HepG2 (cell line): ENCODE data around the gene AADACL4. TPM values are rescaled to one million over a fixed set of nuclear protein-coding genes. Genes with fewer than 3 reads are reported as not detected.

Source experiments
- CEBPB ChIP-seq: IDR thresholded peaks from 2 replicates; pipeline ENCODE4 v1.6.1; 2011; ENCODE audit warnings: low read depth, low read length, improper control_type of control experiment, borderline replicate concordance
- CERS6 ChIP-seq: sonication (generic); formaldehyde crosslinking; IDR thresholded peaks from 2 replicates; pipeline ENCODE4 v1.5.0; 2020; ENCODE audit warnings: missing genetic modification reagents
- DNMT1 ChIP-seq: sonication (generic); formaldehyde crosslinking; IDR thresholded peaks from 2 replicates; pipeline ENCODE4 v1.5.1; 2020; ENCODE audit warnings: mild to moderate bottlenecking, missing genetic modification reagents
- ERF ChIP-seq: IDR thresholded peaks from 2 replicates; pipeline ENCODE4 v1.6.1; 2018; ENCODE audit warnings: missing biosample characterization, missing genetic modification reagents
- HNRNPL ChIP-seq: fragments of 200-400 bp; formaldehyde crosslinking; IDR thresholded peaks from 2 replicates; pipeline ENCODE4 v1.6.1; 2017; ENCODE audit warnings: mild to moderate bottlenecking, low read depth, low read length
- MXD1 ChIP-seq: sonication (generic); formaldehyde crosslinking; IDR thresholded peaks from 2 replicates; pipeline ENCODE4 v1.4.0; 2020; ENCODE audit warnings: mild to moderate bottlenecking, missing genetic modification reagents
- PTBP1 ChIP-seq: fragments of 200-400 bp; formaldehyde crosslinking; IDR thresholded peaks from 2 replicates; pipeline ENCODE4 v1.6.1; 2018; ENCODE audit warnings: low read length, low read depth; ENCODE audit not compliant: poor library complexity, severe bottlenecking
- THRA ChIP-seq: sonication (generic); formaldehyde crosslinking; IDR thresholded peaks from 2 replicates; pipeline ENCODE4 v1.4.0; 2020; ENCODE audit warnings: missing genetic modification reagents, borderline replicate concordance
- ZNF160 ChIP-seq: sonication (generic); formaldehyde crosslinking; IDR thresholded peaks from 2 replicates; pipeline ENCODE4 v1.8.0; 2022; ENCODE audit warnings: mild to moderate bottlenecking, inconsistent platforms, missing genetic modification reagents
- ZNF318 ChIP-seq: sonication (generic); formaldehyde crosslinking; IDR thresholded peaks from 2 replicates; pipeline ENCODE4 v1.4.0; 2020; ENCODE audit warnings: mild to moderate bottlenecking, missing genetic modification reagents
- ZNF530 ChIP-seq: sonication (generic); formaldehyde crosslinking; IDR thresholded peaks from 2 replicates; pipeline ENCODE4 v1.5.0; 2020; ENCODE audit warnings: low read depth, mild to moderate bottlenecking, missing genetic modification reagents
- ZNF549 ChIP-seq: sonication (generic); formaldehyde crosslinking; IDR thresholded peaks from 2 replicates; pipeline ENCODE4 v1.5.0; 2020; ENCODE audit warnings: missing genetic modification reagents
- ZNF550 ChIP-seq: sonication (generic); formaldehyde crosslinking; IDR thresholded peaks from 2 replicates; pipeline ENCODE4 v1.4.0; 2020; ENCODE audit warnings: mild to moderate bottlenecking, missing genetic modification reagents, borderline replicate concordance
- ZNF747 ChIP-seq: sonication (generic); formaldehyde crosslinking; IDR thresholded peaks from 2 replicates; pipeline ENCODE4 v1.8.1; 2023; ENCODE audit warnings: missing genetic modification reagents, mild to moderate bottlenecking, borderline replicate concordance
- ZNF766 ChIP-seq: sonication (generic); formaldehyde crosslinking; IDR thresholded peaks from 2 replicates; pipeline ENCODE4 v1.5.0; 2020; ENCODE audit warnings: missing genetic modification reagents, borderline replicate concordance
- ZNF775 ChIP-seq: sonication (generic); formaldehyde crosslinking; IDR thresholded peaks from 2 replicates; pipeline ENCODE4 v1.4.0; 2020; ENCODE audit warnings: missing genetic modification reagents, mild to moderate bottlenecking, moderate library complexity, borderline replicate concordance
- ZNF850 ChIP-seq: sonication (generic); formaldehyde crosslinking; conservative IDR thresholded peaks from 2 replicates; pipeline ENCODE4 v1.9.0; 2021; ENCODE audit warnings: mild to moderate bottlenecking, missing genetic modification reagents
- ZSCAN25 ChIP-seq: sonication (generic); formaldehyde crosslinking; IDR thresholded peaks from 2 replicates; pipeline ENCODE4 v1.8.0; 2022; ENCODE audit warnings: mild to moderate bottlenecking, missing genetic modification reagents
- polyA plus RNA-seq, 8 experiments: library from polyadenylated mRNA; depleted of rRNA in 3 of 8; stranded (reverse) in 7 of 8; unstranded in 1 of 8; fragments of >200 nt; fragmentation: Illumina TruSeq in 4 of 8; extraction: Trizol in 4 of 8; gene quantifications; 2 replicates each; pipeline versions ENCODE4 v1.2.1 to v1.2.3, GENCODE V29; 2011 to 2016; ENCODE audit warnings: low read depth in 4 of 8, missing spikeins in 1 of 8, mixed read lengths in 1 of 8; ENCODE audit not compliant: insufficient read depth in 1 of 8
- total RNA-seq, 5 experiments: library from RNA; depleted of rRNA; stranded (reverse); fragments of >200 nt; fragmentation: Illumina TruSeq; extraction: Trizol; gene quantifications; 2 replicates each; pipeline ENCODE4 v1.2.3, GENCODE V29; 2016; ENCODE audit warnings: low read depth in 1 of 5

The AADACL4 gene
- total and polyA plus RNA-seq, 2 of the 13 experiments (the other 11 are each of a cell fraction or from before 2014, with no cell fraction given): not detected

GRCh38 chr1:12604114-12604874 is 39.6 kb upstream of the AADACL4 start (continued):
- TF ChIP-seq ZNF318 (CRISPR knock-in tag): no peak
- TF ChIP-seq DNMT1 (CRISPR knock-in tag): no peak
- TF ChIP-seq CEBPB: peak; percentile 22; the same call in 1 of the 2 replicates
- TF ChIP-seq THRA (CRISPR knock-in tag): peak; percentile 94
- peak; percentile 60; the same call in 1 of the 2 replicates for TF ChIP-seq ZSCAN25 (CRISPR knock-in tag)
- TF ChIP-seq MXD1 (CRISPR knock-in tag): 0 out of 2 replicates have a peak, but pooled peaks have one; percentile 45
- no peak for TF ChIP-seq ZNF160 (CRISPR knock-in tag)
- no peak for TF ChIP-seq ZNF549
- TF ChIP-seq CERS6 (CRISPR knock-in tag): no peak
- no peak for TF ChIP-seq PTBP1
- TF ChIP-seq ZNF775 (CRISPR knock-in tag): no peak
- TF ChIP-seq ZNF766 (CRISPR knock-in tag): no peak
- TF ChIP-seq HNRNPL: no peak
- TF ChIP-seq ERF (CRISPR knock-in tag): peak; percentile 83; the same call in 1 of the 2 replicates
- TF ChIP-seq ZNF747 (CRISPR knock-in tag): peak; percentile 54; the same call in 1 of the 2 replicates
- no peak for TF ChIP-seq ZNF850 (CRISPR knock-in tag)
- no peak for TF ChIP-seq ZNF530 (CRISPR knock-in tag)
- TF ChIP-seq ZNF550: no peak
